ENCODE results near the gene PDLIM5.

PDLIM5 gene

GRCh38 chr4:94533405-94534223, 81.9 kb downstream of the PDLIM5 start:
- no peaks in the 10 kb centered on the region for H3K9me2 ChIP-seq (replicated peaks; ENCODE audit: control insufficient read depth, low read length)
- H3K4me3 ChIP-seq (ENCODE audit: low read length): no peak overlapping the region
- no peaks in the 10 kb centered on the region for H4K20me1 ChIP-seq (ENCODE audit: control insufficient read depth, insufficient read depth, low read depth, low read length)
- no peaks in the 10 kb centered on the region for H3K79me2 ChIP-seq (ENCODE audit: control insufficient read depth, low read length)
- H3F3A ChIP-seq (ENCODE audit: control insufficient read depth, insufficient read depth): no peaks in the 10 kb centered on the region
- no peaks in the 10 kb centered on the region for H3K27me3 ChIP-seq (ENCODE audit: control insufficient read depth, low read length)
- H3K9me3 ChIP-seq (ENCODE audit: control insufficient read depth, insufficient read depth, low read length): no peaks in the 10 kb centered on the region
- H3K27ac ChIP-seq (ENCODE audit: low read depth, low read length): no peak overlapping the region
- H3K4me2 ChIP-seq (ENCODE audit: low read length): no peak overlapping the region
- H3K4me1 ChIP-seq (ENCODE audit: control insufficient read depth, low read length): peaks cover 9% of the 10 kb centered on the region
- H3K36me3 ChIP-seq (ENCODE audit: control insufficient read depth, low read length): no peaks in the 10 kb centered on the region
- TF ChIP-seq CTCF (IDR thresholded peaks at IDR 0.05; ENCODE audit: low read depth, low read length, poor library complexity, severe bottlenecking) (no peak), EZH2phosphoT487 (IDR thresholded peaks at IDR 0.05; ENCODE audit: borderline replicate concordance, low read length) (no peak)

- H3K4me2 ChIP-seq (ENCODE audit: low read length): no peak overlapping the region
- no peaks in the 10 kb centered on the region for H3K9me3 ChIP-seq (ENCODE audit: control insufficient read depth, insufficient read depth, low read length)
- no peak overlapping the region for H3K27ac ChIP-seq (ENCODE audit: low read depth, low read length)
- TF ChIP-seq CTCF (IDR thresholded peaks at IDR 0.05; ENCODE audit: low read depth, low read length, poor library complexity, severe bottlenecking) (no peak), EZH2phosphoT487 (IDR thresholded peaks at IDR 0.05; ENCODE audit: borderline replicate concordance, low read length) (no peak)
- no peaks in the 10 kb centered on the region for H3K9me2 ChIP-seq (replicated peaks; ENCODE audit: control insufficient read depth, low read length)
- H4K20me1 ChIP-seq (ENCODE audit: control insufficient read depth, insufficient read depth, low read depth, low read length): no peaks in the 10 kb centered on the region
- H3K4me1 ChIP-seq (ENCODE audit: control insufficient read depth, low read length): peaks cover 9% of the 10 kb centered on the region
- no peaks in the 10 kb centered on the region for H3K27me3 ChIP-seq (ENCODE audit: control insufficient read depth, low read length)
- no peaks in the 10 kb centered on the region for H3K79me2 ChIP-seq (ENCODE audit: control insufficient read depth, low read length)
- no peaks in the 10 kb centered on the region for H3K36me3 ChIP-seq (ENCODE audit: control insufficient read depth, low read length)
- H3K4me3 ChIP-seq (ENCODE audit: low read length): no peak overlapping the region
- no peaks in the 10 kb centered on the region for H3F3A ChIP-seq (ENCODE audit: control insufficient read depth, insufficient read depth)
Measured at GRCh38 chr4:94534401-94535312, 82.9 kb downstream of the PDLIM5 start.

GRCh38 chr4:94536049-94536448, 84.3 kb downstream of the PDLIM5 start:
- no peaks in the 10 kb centered on the region for H3K79me2 ChIP-seq (ENCODE audit: control insufficient read depth, low read length)
- H4K20me1 ChIP-seq (ENCODE audit: control insufficient read depth, insufficient read depth, low read depth, low read length): no peaks in the 10 kb centered on the region
- TF ChIP-seq CTCF (IDR thresholded peaks at IDR 0.05; ENCODE audit: low read depth, low read length, poor library complexity, severe bottlenecking) (no peak), EZH2phosphoT487 (IDR thresholded peaks at IDR 0.05; ENCODE audit: borderline replicate concordance, low read length) (no peak)
- no peaks in the 10 kb centered on the region for H3K9me3 ChIP-seq (ENCODE audit: control insufficient read depth, insufficient read depth, low read length)
- H3F3A ChIP-seq (ENCODE audit: control insufficient read depth, insufficient read depth): no peaks in the 10 kb centered on the region
- H3K27me3 ChIP-seq (ENCODE audit: control insufficient read depth, low read length): no peaks in the 10 kb centered on the region
- H3K4me3 ChIP-seq (ENCODE audit: low read length): no peak overlapping the region
- H3K4me2 ChIP-seq (ENCODE audit: low read length): no peak overlapping the region
- H3K36me3 ChIP-seq (ENCODE audit: control insufficient read depth, low read length): no peaks in the 10 kb centered on the region
- H3K4me1 ChIP-seq (ENCODE audit: control insufficient read depth, low read length): peaks cover 9% of the 10 kb centered on the region
- H3K27ac ChIP-seq (ENCODE audit: low read depth, low read length): no peak overlapping the region
- H3K9me2 ChIP-seq (replicated peaks; ENCODE audit: control insufficient read depth, low read length): no peaks in the 10 kb centered on the region
